K562 (cell line): ENCODE results near the gene ARL16. TPM values are rescaled to one million over a fixed set of nuclear protein-coding genes. Genes with fewer than 3 reads are reported as not detected.

Experiments
- ARID1B ChIP-seq: fragments of 450-650 bp; IDR thresholded peaks from 2 replicates; pipeline ENCODE4 v1.6.1; 2016; ENCODE audit warnings: antibody characterized with exemption, mild to moderate bottlenecking, inconsistent platforms
- CEBPB ChIP-seq: fragments of 450-650 bp; IDR thresholded peaks from 2 replicates; pipeline ENCODE4 v1.6.1; 2016; ENCODE audit warnings: missing genetic modification characterization, missing compliant biosample characterization
- DNMT1 ChIP-seq: fragments of 450-650 bp; IDR thresholded peaks from 2 replicates; pipeline ENCODE4 v1.6.1; 2016; ENCODE audit warnings: antibody characterized with exemption, mild to moderate bottlenecking
- E2F8 ChIP-seq: fragments of 450-650 bp; IDR thresholded peaks from 2 replicates; pipeline ENCODE4 v1.7.1; 2018; ENCODE audit warnings: mild to moderate bottlenecking, low read depth; ENCODE audit not compliant: partially characterized antibody
- EHMT2 ChIP-seq: fragments of 450-650 bp; IDR thresholded peaks from 2 replicates; pipeline ENCODE4 v1.6.1; 2018; ENCODE audit warnings: antibody characterized with exemption
- EP300 ChIP-seq: IDR thresholded peaks from 2 replicates; pipeline ENCODE4 v1.6.1; 2012; ENCODE audit warnings: low read length, improper control_type of control experiment
- ILF3 ChIP-seq: fragments of 450-650 bp; IDR thresholded peaks from 2 replicates; pipeline ENCODE4 v1.6.1; 2018; ENCODE audit warnings: antibody characterized with exemption, mild to moderate bottlenecking, moderate library complexity, borderline replicate concordance
- NFATC3 ChIP-seq: fragments of 450-650 bp; IDR thresholded peaks from 2 replicates; pipeline ENCODE4 v1.6.1; 2017; ENCODE audit warnings: mild to moderate bottlenecking
- NFXL1 ChIP-seq: fragments of 450-650 bp; formaldehyde crosslinking; IDR thresholded peaks from 2 replicates; pipeline ENCODE4 v1.4.0; 2021; ENCODE audit warnings: mild to moderate bottlenecking
- NR2F6 ChIP-seq: fragments of 450-650 bp; formaldehyde crosslinking; IDR thresholded peaks from 2 replicates; pipeline ENCODE4 v1.4.0; 2020; ENCODE audit warnings: mild to moderate bottlenecking
- PTRF ChIP-seq: fragments of 450-650 bp; IDR thresholded peaks from 2 replicates; pipeline ENCODE4 v1.6.1; 2016; ENCODE audit warnings: mild to moderate bottlenecking, missing genetic modification characterization, missing compliant biosample characterization
- TFAM ChIP-seq: fragments of 250-450 bp; sonication (Bioruptor Pico); conservative IDR thresholded peaks from 2 replicates; pipeline ENCODE4 v1.5.0; 2021; ENCODE audit warnings: mild to moderate bottlenecking, moderate library complexity
- ZBTB40 ChIP-seq, 2 experiments: fragments of 450-650 bp in 1 of 2; sonication (generic) in 1 of 2; formaldehyde crosslinking in 1 of 2; IDR thresholded peaks; 2 replicates each; pipeline versions ENCODE4 v1.7.1 to v1.9.0; 2016 to 2022; ENCODE audit warnings: inconsistent platforms in 1 of 2, mild to moderate bottlenecking in 1 of 2, missing genetic modification reagents in 1 of 2
- ZNF23 ChIP-seq: fragments of 250-450 bp; sonication (Bioruptor Pico); IDR thresholded peaks from 2 replicates; pipeline ENCODE4 v1.4.0; 2020; ENCODE audit warnings: mild to moderate bottlenecking
- ZNF668 ChIP-seq: fragments of 250-450 bp; sonication (Bioruptor Pico); IDR thresholded peaks from 2 replicates; pipeline ENCODE4 v1.8.0; 2022; ENCODE audit warnings: mild to moderate bottlenecking, inconsistent platforms
- polyA plus RNA-seq, 8 experiments: library from polyadenylated mRNA; depleted of rRNA in 4 of 8; stranded (reverse) in 5 of 8; unstranded in 3 of 8; fragments of >200 nt; fragmentation: Nextera tagmentation in 2 of 8; fragmentation: Illumina TruSeq in 1 of 8; extraction: Ambion mirVana in 2 of 8; extraction: Trizol in 1 of 8; gene quantifications; 2 replicates each; pipeline versions ENCODE4 v1.2.1 to v1.2.3, GENCODE V29; 2011 to 2014; ENCODE audit warnings: inconsistent platforms in 1 of 8, missing spikeins in 1 of 8
- total RNA-seq, 7 experiments: library from RNA; depleted of rRNA in 6 of 7; stranded (reverse); fragments of >200 nt in 6 of 7; fragmentation: Illumina TruSeq in 2 of 7; extraction: Trizol in 2 of 7; gene quantifications; 2 replicates each; pipeline versions ENCODE4 v1.2.1 to v1.2.3, GENCODE V29; 2011 to 2021; ENCODE audit warnings: low replicate concordance in 1 of 7

Gene ARL16
- total and polyA plus RNA-seq, 9 of the 15 experiments (the other 6 are each of a cell fraction or from before 2014, with no cell fraction given) = 5.4 to 32.4 (median 22.6) TPM

GRCh38 chr17:81683584-81684441, at the start of gene ARL16, which contains the start of gene HGS (continued):
- TF ChIP-seq EHMT2 (no peak), ZNF668 (CRISPR knock-in tag) (no peak), DNMT1 (no peak), ILF3 (no peak), EP300 (no peak), E2F8 (peak; percentile 97), ARID1B (no peak), TFAM (CRISPR knock-in tag) (no peak), PTRF (no peak), ZBTB40 (IDR thresholded peaks at IDR 0.05) (peak; percentile 94), ZBTB40 (CRISPR knock-in tag; IDR thresholded peaks at IDR 0.05) (no peak), CEBPB (tag) (no peak), NFATC3 (no peak), NFXL1 (CRISPR knock-in tag) (no peak), ZNF23 (CRISPR knock-in tag) (no peak), NR2F6 (no peak)
